Colonic mucosa (tissue), 4 donors: Measurements from ENCODE around the gene ACTG2. TPM values are rescaled to one million over a fixed set of nuclear protein-coding genes. Genes with fewer than 3 reads are reported as not detected.
A peak's percentile ranks its signal among the peaks of the same experiment; 100 is the strongest.

Source experiments
- DNase-seq: peaks from one replicate; pipeline ENCODE4 v3.0.0-alpha.2; 2020
- H3K27ac ChIP-seq: fragments of 200-600 bp; one replicate; pipeline ENCODE4 v1.8.0; 2021
- H3K27me3 ChIP-seq: fragments of 200-600 bp; one replicate; pipeline ENCODE4 v1.8.0; 2021
- H3K36me3 ChIP-seq: fragments of 200-600 bp; one replicate; pipeline ENCODE4 v1.8.0; 2021
- H3K4me1 ChIP-seq: fragments of 200-600 bp; one replicate; pipeline ENCODE4 v1.8.0; 2021; ENCODE audit warnings: mild to moderate bottlenecking
- H3K4me3 ChIP-seq: fragments of 200-600 bp; one replicate; pipeline ENCODE4 v1.8.0; 2021
- H3K9ac ChIP-seq, 2 donors: one replicate each; pipeline ENCODE4 v1.7.0; 2013; ENCODE audit warnings: control low read depth in 2 of 2, low read depth in 2 of 2, low read length in 2 of 2
- H3K9me3 ChIP-seq: fragments of 200-600 bp; one replicate; pipeline ENCODE4 v1.8.0; 2021
- intact Hi-C: fragments of 100-400 bp; cut with DNase I; formaldehyde crosslinking; loops from one replicate; pipeline ENCODE4 v1.14.1; 2022
- total RNA-seq, 2 donors: library from RNA; stranded (reverse); fragmentation: NEBNext Ultra II Directional in 1 of 2; extraction: Animal tissue kit (Norgen Biotek cat#: 25700) in 1 of 2; gene quantifications; one replicate each; pipeline ENCODE4 v1.2.1, GENCODE V29; 2021
- TF ChIP-seq, protein P1 (sequence below): fragments of 200-600 bp; IDR thresholded peaks from one replicate; pipeline ENCODE4 v1.8.0; 2022; ENCODE audit warnings: antibody characterized with exemption, mild to moderate bottlenecking
- donor health status: healthy.
- donor health status: DM: no; HTN: no; CAD: no.
- donor health status: DM: no; HTN: no; CAD: no.

ACTG2 gene
- total RNA-seq, 2 donors from 2014 or later: 25.4 to 1,198 TPM

DNA sequence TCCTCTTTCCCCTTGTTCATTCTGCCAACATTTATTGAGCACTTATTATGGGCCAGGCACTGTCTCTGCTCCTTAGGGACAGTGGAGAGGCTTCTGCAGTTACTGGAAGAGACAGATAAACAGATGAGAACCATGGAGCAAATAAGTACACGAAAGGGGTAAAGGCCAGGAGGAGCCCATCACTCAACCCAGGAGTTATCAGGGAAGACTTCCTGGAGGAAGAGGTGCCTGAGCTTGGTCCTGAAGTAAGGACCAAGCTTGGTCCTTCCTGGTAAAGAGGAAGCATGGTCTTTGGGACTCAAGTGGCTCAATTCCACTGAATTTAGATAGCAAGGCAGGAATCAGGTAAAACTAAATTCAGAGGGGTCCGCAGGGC lies 1.7 kb downstream of the ACTG2 start:
- peak overlapping the region; percentile 35 to 46 for H3K9ac ChIP-seq
- H3K27me3 ChIP-seq: no peaks in the 10 kb centered on the region
- H3K9me3 ChIP-seq: no peaks in the 10 kb centered on the region
- intact Hi-C loops: no loop called here
- TF ChIP-seq, protein P1, sequence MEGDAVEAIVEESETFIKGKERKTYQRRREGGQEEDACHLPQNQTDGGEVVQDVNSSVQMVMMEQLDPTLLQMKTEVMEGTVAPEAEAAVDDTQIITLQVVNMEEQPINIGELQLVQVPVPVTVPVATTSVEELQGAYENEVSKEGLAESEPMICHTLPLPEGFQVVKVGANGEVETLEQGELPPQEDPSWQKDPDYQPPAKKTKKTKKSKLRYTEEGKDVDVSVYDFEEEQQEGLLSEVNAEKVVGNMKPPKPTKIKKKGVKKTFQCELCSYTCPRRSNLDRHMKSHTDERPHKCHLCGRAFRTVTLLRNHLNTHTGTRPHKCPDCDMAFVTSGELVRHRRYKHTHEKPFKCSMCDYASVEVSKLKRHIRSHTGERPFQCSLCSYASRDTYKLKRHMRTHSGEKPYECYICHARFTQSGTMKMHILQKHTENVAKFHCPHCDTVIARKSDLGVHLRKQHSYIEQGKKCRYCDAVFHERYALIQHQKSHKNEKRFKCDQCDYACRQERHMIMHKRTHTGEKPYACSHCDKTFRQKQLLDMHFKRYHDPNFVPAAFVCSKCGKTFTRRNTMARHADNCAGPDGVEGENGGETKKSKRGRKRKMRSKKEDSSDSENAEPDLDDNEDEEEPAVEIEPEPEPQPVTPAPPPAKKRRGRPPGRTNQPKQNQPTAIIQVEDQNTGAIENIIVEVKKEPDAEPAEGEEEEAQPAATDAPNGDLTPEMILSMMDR: no peak
- H3K27ac ChIP-seq: no peak overlapping the region
- H3K4me1 ChIP-seq: no peaks in the 10 kb centered on the region
- no peak for DNase-seq
- no peaks in the 10 kb centered on the region for H3K36me3 ChIP-seq
- H3K4me3 ChIP-seq: peak overlapping the region; percentile 28

DNA sequence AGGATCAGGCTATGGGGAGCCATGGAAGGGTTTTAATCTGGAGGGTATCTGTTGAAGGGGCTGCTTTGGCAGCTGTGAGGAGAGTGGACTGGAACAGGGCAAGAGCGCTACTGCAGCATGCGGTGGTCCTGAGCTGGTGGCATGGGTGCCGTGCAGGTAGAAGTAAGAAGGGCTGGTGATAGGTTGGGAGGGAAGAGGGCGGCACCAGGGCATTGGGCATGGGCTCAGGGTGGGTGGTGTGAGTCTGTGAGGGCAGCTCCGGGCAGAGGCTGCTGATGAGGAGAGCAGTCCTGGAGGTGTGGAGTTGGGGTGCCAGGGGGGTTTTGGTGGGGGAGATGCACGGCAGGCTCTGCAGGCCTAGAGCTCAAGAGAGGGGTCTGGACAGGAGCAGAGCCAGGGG lies 2.1 kb downstream of the ACTG2 start:
- Histone ChIP-seq H3K4me1 (no peaks in the 10 kb centered on the region), H3K9me3 (no peaks in the 10 kb centered on the region), H3K4me3 (peak overlapping the region; percentile 28), H3K27ac (no peak overlapping the region), H3K27me3 (no peaks in the 10 kb centered on the region), H3K36me3 (no peaks in the 10 kb centered on the region), H3K9ac (peak overlapping the region; percentile 21 to 46)
- DNase-seq: no peak
- TF ChIP-seq, protein P1: no peak
- intact Hi-C loops: no loop called here

DNA sequence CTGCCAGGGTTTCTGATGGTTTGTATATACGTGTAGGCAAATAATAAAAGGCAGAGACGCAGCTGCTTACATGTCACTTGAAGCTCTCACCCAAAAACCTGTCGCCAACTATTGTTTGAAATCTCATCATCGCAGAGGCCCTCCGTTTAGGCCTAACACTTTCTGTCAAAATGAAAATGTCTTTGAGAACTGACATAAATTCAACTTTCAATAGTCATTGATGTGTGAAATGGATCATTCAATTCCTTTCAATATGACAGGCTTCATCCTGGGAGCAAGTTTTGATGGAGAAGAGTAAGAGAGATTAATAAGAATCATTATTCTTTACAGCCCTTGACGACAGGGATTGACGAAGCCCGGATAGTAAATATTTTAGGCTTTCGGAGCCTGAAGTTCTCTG lies 2.7 kb downstream of the ACTG2 start:
- Histone ChIP-seq H3K9ac (peak overlapping the region; percentile 21 to 46), H3K4me3 (peak overlapping the region; percentile 28), H3K36me3 (no peaks in the 10 kb centered on the region), H3K27me3 (no peaks in the 10 kb centered on the region), H3K9me3 (no peaks in the 10 kb centered on the region), H3K4me1 (no peaks in the 10 kb centered on the region), H3K27ac (no peak overlapping the region)
- TF ChIP-seq, protein P1: no peak
- intact Hi-C loops: no loop called here
- no peak for DNase-seq

DNA sequence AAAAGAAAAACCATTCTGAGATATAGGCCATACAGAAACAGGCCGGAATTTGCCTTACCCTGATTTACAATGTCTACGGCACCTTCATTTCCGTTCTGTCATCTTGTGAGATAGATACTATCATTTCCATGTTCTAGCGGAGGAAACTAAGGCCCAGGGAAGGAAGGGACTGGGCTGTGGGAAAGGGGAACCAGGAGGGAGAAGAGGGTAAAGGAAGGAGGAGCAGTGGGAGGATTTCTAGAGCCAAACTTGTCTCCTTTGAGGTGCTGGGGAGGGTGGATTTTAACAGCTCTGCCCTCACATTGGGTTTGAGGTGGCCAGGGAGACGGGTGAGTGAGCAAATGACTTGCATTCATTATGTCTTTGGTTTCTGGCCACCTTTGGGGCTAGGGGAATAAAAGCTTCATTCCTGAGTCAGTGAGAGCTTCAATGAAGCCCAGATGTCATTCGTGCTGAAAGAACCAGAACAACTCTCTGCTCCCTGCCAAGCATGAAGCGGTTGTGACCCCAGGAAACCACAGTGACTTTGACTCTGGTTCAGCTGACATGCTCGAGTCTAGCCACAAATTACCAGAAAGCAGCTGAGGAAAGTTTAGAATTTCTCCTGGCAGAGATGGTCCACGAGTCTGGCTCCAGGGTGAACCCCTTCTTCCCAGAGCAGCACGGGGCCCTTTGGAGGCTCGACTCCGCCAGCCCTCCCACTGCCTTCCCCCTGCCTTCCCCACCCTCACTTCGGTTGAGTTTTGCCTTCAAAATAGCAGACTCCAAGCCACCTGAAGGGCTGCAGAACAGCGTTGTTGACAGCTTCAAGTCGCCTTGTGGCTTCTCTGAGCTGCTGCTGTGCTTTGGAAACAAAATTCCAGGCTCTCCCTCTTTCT lies 3.8 kb downstream of the ACTG2 start:
- Histone ChIP-seq H3K4me3 (peak overlapping the region; percentile 7), H3K36me3 (no peaks in the 10 kb centered on the region), H3K27ac (peak overlapping the region; percentile 50), H3K9ac (peak overlapping the region in 1 of 2 donors; percentile 49), H3K4me1 (no peaks in the 10 kb centered on the region), H3K9me3 (no peaks in the 10 kb centered on the region), H3K27me3 (no peaks in the 10 kb centered on the region)
- DNase-seq: no peak
- TF ChIP-seq, protein P1: no peak
- intact Hi-C loops: no loop called here

DNA sequence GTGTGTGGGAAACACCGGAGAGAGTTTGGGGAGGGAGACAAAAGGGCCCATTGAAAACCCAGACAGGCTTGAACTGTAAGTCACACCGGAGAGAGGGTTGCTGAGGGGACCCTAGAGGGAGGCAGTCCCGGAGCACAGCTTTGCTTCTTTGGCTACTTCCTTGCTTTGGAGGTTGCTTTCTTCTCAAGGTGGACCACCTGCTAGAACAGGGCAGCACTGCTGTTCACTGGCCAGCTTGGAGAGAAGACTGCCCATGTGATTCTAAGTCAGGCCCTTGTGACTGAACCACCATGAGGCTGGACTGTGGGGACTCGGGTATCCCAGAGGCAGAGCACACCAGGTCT lies 4.4 kb downstream of the ACTG2 start:
- H3K36me3 ChIP-seq: no peaks in the 10 kb centered on the region
- H3K9ac ChIP-seq: peak overlapping the region in 1 of 2 donors; percentile 49
- no peaks in the 10 kb centered on the region for H3K9me3 ChIP-seq
- TF ChIP-seq, protein P1: no peak
- peak overlapping the region; percentile 50 for H3K27ac ChIP-seq
- intact Hi-C loops: no loop called here
- H3K4me1 ChIP-seq: no peaks in the 10 kb centered on the region
- H3K27me3 ChIP-seq: no peaks in the 10 kb centered on the region
- DNase-seq: no peak
- H3K4me3 ChIP-seq: peak overlapping the region; percentile 4
